IMR-90 (cell line): ENCODE data around the gene POU3F2. TPM values are rescaled to one million over a fixed set of nuclear protein-coding genes. Genes with fewer than 3 reads are reported as not detected.

Experiments used
- ATAC-seq: fragments of 200-7000 bp; cut with Tn5 transposase; 2 replicates; pipeline ENCODE4 v1.9.1; 2020; ENCODE audit warnings: low read depth, mild to moderate bottlenecking, moderate library complexity
- BruUV-seq: library from RNA; stranded (reverse); fragments of 400-500 nt; replicated peaks from 2 replicates; lab custom pipeline; 2021; lab: Mats Ljungman, UMichigan
- CTCF ChIA-PET: fragments of 300-600 bp; formaldehyde crosslinking; extraction: SDS; loops from one replicate; lab custom pipeline; 2021; ENCODE audit warnings: antibody characterized with exemption; lab: Yijun Ruan, JAX
- POLR2A ChIA-PET: fragments of 300-600 bp; sonication (Branson Sonifier 250); formaldehyde crosslinking; loops from one replicate; lab custom pipeline; 2022; ENCODE audit warnings: antibody characterized with exemption; ENCODE audit not compliant: unreplicated experiment; lab: Charles Lee
- DNase-seq: peaks from one replicate; pipeline ENCODE4 v3.0.0; 2013
- H2AFZ ChIP-seq: replicated peaks from 2 replicates; pipeline ENCODE3; 2013; ENCODE audit warnings: low read length, mild to moderate bottlenecking; ENCODE audit not compliant: poor library complexity
- H2AK5ac ChIP-seq: 2 replicates; pipeline ENCODE4 v1.6.1; 2013; ENCODE audit warnings: low read depth, low read length, inconsistent platforms
- H2AK9ac ChIP-seq: replicated peaks from 2 replicates; pipeline ENCODE3; 2013; ENCODE audit warnings: mild to moderate bottlenecking, low read depth, low read length, moderate library complexity; ENCODE audit not compliant: poor library complexity
- H2BK120ac ChIP-seq: 2 replicates; pipeline ENCODE4 v1.6.1; 2013; ENCODE audit warnings: low read depth, low read length, inconsistent platforms
- H2BK15ac ChIP-seq: 3 replicates; pipeline ENCODE4 v1.6.1; 2013; ENCODE audit warnings: low read depth, low read length, inconsistent platforms
- H2BK20ac ChIP-seq: 2 replicates; pipeline ENCODE4 v1.6.1; 2013; ENCODE audit warnings: low read depth, mild to moderate bottlenecking, inconsistent platforms, low read length, moderate library complexity
- H2BK5ac ChIP-seq: 2 replicates; pipeline ENCODE4 v1.6.1; 2013; ENCODE audit warnings: mild to moderate bottlenecking, low read depth, low read length, inconsistent platforms; ENCODE audit not compliant: poor library complexity, severe bottlenecking
- H3K14ac ChIP-seq: replicated peaks from 2 replicates; pipeline ENCODE4 v1.6.1; 2013; ENCODE audit warnings: low read depth, low read length, inconsistent platforms
- H3K18ac ChIP-seq: 2 replicates; pipeline ENCODE4 v1.6.1; 2013; ENCODE audit warnings: low read depth, low read length, control low read depth
- H3K23ac ChIP-seq: 2 replicates; pipeline ENCODE4 v1.6.1; 2013; ENCODE audit warnings: low read depth, low read length, inconsistent platforms
- H3K27ac ChIP-seq: 2 replicates; pipeline ENCODE4 v1.5.1; 2013; ENCODE audit warnings: mild to moderate bottlenecking, control low read depth, low read length; ENCODE audit not compliant: insufficient read depth
- H3K27me3 ChIP-seq: 2 replicates; pipeline ENCODE4 v1.6.1; 2013; ENCODE audit warnings: low read length; ENCODE audit not compliant: control insufficient read depth, insufficient read depth
- H3K36me3 ChIP-seq: 2 replicates; pipeline ENCODE4 v1.6.1; 2013; ENCODE audit warnings: low read length, mixed read lengths; ENCODE audit not compliant: control insufficient read depth, insufficient read depth
- H3K4ac ChIP-seq: 2 replicates; pipeline ENCODE4 v1.6.1; 2013; ENCODE audit warnings: low read depth, low read length, inconsistent platforms
- H3K4me1 ChIP-seq: 2 replicates; pipeline ENCODE4 v1.6.1; 2013; ENCODE audit warnings: low read length, mixed read lengths; ENCODE audit not compliant: control insufficient read depth, insufficient read depth
- H3K4me2 ChIP-seq: 2 replicates; pipeline ENCODE4 v1.6.1; 2013; ENCODE audit warnings: low read depth, mild to moderate bottlenecking, control low read depth, low read length, moderate library complexity
- H3K4me3 ChIP-seq: 2 replicates; pipeline ENCODE4 v1.5.1; 2013; ENCODE audit warnings: low read depth, mild to moderate bottlenecking, control low read depth, low read length, moderate library complexity; ENCODE audit not compliant: insufficient read depth
- H3K56ac ChIP-seq: 2 replicates; pipeline ENCODE4 v1.6.1; 2013; ENCODE audit warnings: low read length, inconsistent platforms; ENCODE audit not compliant: insufficient read depth; ENCODE audit errors: extremely low read depth
- H3K79me1 ChIP-seq, 2 experiments: 2 replicates each; pipeline ENCODE4 v1.6.1; 2013; ENCODE audit warnings: low read length in 2 of 2, inconsistent platforms in 1 of 2, low read depth in 1 of 2
- H3K9ac ChIP-seq: 2 replicates; pipeline ENCODE4 v1.6.1; 2013; ENCODE audit warnings: low read depth, low read length, control low read depth
- H3K9me1 ChIP-seq: 2 replicates; pipeline ENCODE4 v1.6.1; 2013; ENCODE audit warnings: low read length, inconsistent platforms; ENCODE audit not compliant: insufficient read depth
- H3K9me3 ChIP-seq: 2 replicates; pipeline ENCODE4 v1.6.1; 2013; ENCODE audit warnings: low read length; ENCODE audit not compliant: control insufficient read depth, insufficient read depth
- H4K20me1 ChIP-seq: 2 replicates; pipeline ENCODE4 v1.6.1; 2013; ENCODE audit warnings: low read length, inconsistent platforms; ENCODE audit not compliant: insufficient read depth
- H4K5ac ChIP-seq: 2 replicates; pipeline ENCODE4 v1.6.1; 2013; ENCODE audit warnings: mild to moderate bottlenecking, low read depth, low read length, control low read depth
- H4K8ac ChIP-seq, 2 experiments: 2 replicates each; pipeline ENCODE4 v1.6.1; 2013; ENCODE audit warnings: low read depth in 2 of 2, low read length in 2 of 2, control low read depth in 1 of 2, inconsistent platforms in 1 of 2
- H4K91ac ChIP-seq: 2 replicates; pipeline ENCODE4 v1.6.1; 2013; ENCODE audit warnings: low read depth, low read length, inconsistent platforms; ENCODE audit not compliant: insufficient read depth
- BHLHE40 ChIP-seq: fragments of 150-350 bp; IDR thresholded peaks from 2 replicates; pipeline ENCODE4 v1.6.1; 2016; ENCODE audit warnings: mild to moderate bottlenecking, low read depth, low read length
- CEBPB ChIP-seq: IDR thresholded peaks from 2 replicates; pipeline ENCODE4 v1.6.1; 2012; ENCODE audit warnings: low read depth, low read length, improper control_type of control experiment
- CHD1 ChIP-seq: IDR thresholded peaks from 2 replicates; pipeline ENCODE4 v1.6.1; 2012; ENCODE audit warnings: low read depth, low read length, improper control_type of control experiment
- CTCF ChIP-seq: conservative IDR thresholded peaks from 2 replicates; pipeline ENCODE4 v1.5.1; 2012; ENCODE audit warnings: mild to moderate bottlenecking, low read depth, low read length, improper control_type of control experiment
- FOS ChIP-seq: fragments of 150-350 bp; IDR thresholded peaks from 2 replicates; pipeline ENCODE4 v1.6.1; 2016; ENCODE audit warnings: low read depth, low read length
- MAFK ChIP-seq: IDR thresholded peaks from 2 replicates; pipeline ENCODE4 v1.6.1; 2012; ENCODE audit warnings: low read depth, low read length, improper control_type of control experiment
- MAZ ChIP-seq: IDR thresholded peaks from 2 replicates; pipeline ENCODE4 v1.6.1; 2012; ENCODE audit warnings: low read depth, mild to moderate bottlenecking, low read length, improper control_type of control experiment, moderate library complexity, borderline replicate concordance
- MXI1 ChIP-seq: IDR thresholded peaks from 2 replicates; pipeline ENCODE4 v1.6.1; 2012; ENCODE audit warnings: low read depth, mild to moderate bottlenecking, low read length, moderate library complexity, borderline replicate concordance
- NFE2L2 ChIP-seq: fragments of 150-350 bp; IDR thresholded peaks from 2 replicates; pipeline ENCODE4 v1.6.1; 2016; ENCODE audit warnings: low read depth, mild to moderate bottlenecking, low read length
- POLR2A ChIP-seq: IDR thresholded peaks from 2 replicates; pipeline ENCODE4 v1.6.1; 2012; ENCODE audit warnings: mild to moderate bottlenecking, low read depth, low read length
- RAD21 ChIP-seq: IDR thresholded peaks from 2 replicates; pipeline ENCODE4 v1.6.1; 2012; ENCODE audit warnings: low read length, improper control_type of control experiment
- RCOR1 ChIP-seq: IDR thresholded peaks from 2 replicates; pipeline ENCODE4 v1.6.1; 2012; ENCODE audit warnings: mild to moderate bottlenecking, low read length, improper control_type of control experiment; ENCODE audit not compliant: insufficient replicate concordance
- RFX5 ChIP-seq: IDR thresholded peaks from 2 replicates; pipeline ENCODE4 v1.8.0; 2012; ENCODE audit warnings: low read depth, mild to moderate bottlenecking, low read length, moderate library complexity
- SMC3 ChIP-seq: fragments of 150-350 bp; IDR thresholded peaks from 2 replicates; pipeline ENCODE4 v1.6.1; 2016; ENCODE audit warnings: low read depth, mild to moderate bottlenecking, antibody characterized with exemption, low read length, moderate library complexity
- WGBS, 2 experiments: methylation state at CpG; one replicate each; pipeline versions ENCODE4 v1.1.5 to v1.1.7; 2013; ENCODE audit warnings: missing lambda C conversion rate in 2 of 2; ENCODE audit not compliant: insufficient read length in 1 of 2; ENCODE audit errors: extremely low coverage in 2 of 2; 5-methylcytosine and 5-hydroxymethylcytosine counted together
- dilution Hi-C: fragments of 300-500 bp; cut with HindIII; formaldehyde crosslinking; loops from one replicate; pipeline ENCODE4 v1.14.3; 2018; ENCODE audit warnings: low sequenced_read_pairs; ENCODE audit not compliant: unreplicated experiment
- in situ Hi-C: fragments of 300-500 bp; cut with MboI; formaldehyde crosslinking; loops from 3 replicates; pipeline ENCODE4 v1.14.3; 2019; ENCODE audit warnings: low sequenced_read_pairs, inconsistent platforms, mixed read lengths
- intact Hi-C: fragments of 100-400 bp; cut with micrococcal nuclease; formaldehyde crosslinking; loops from 2 replicates; pipeline ENCODE4 v1.10.0; 2022
- polyA plus RNA-seq, 3 experiments: library from polyadenylated mRNA; depleted of rRNA; stranded (reverse); fragments of >200 nt; gene quantifications; 2 replicates each; pipeline ENCODE4 v1.2.3, GENCODE V29; 2012; ENCODE audit warnings: low replicate concordance in 1 of 3
- total RNA-seq: library from RNA; depleted of rRNA; stranded (reverse); fragments of >200 nt; gene quantifications from 2 replicates; pipeline ENCODE4 v1.2.3, GENCODE V29; 2012
- TF ChIP-seq, protein P1 (sequence below): fragments of 150-350 bp; IDR thresholded peaks from 2 replicates; pipeline ENCODE4 v1.6.1; 2017; ENCODE audit warnings: mild to moderate bottlenecking, antibody characterized with exemption, low read length, low read depth
- TF ChIP-seq, protein P2 (sequence below): fragments of 150-350 bp; IDR thresholded peaks from 2 replicates; pipeline ENCODE4 v1.6.1; 2016; ENCODE audit warnings: low read depth, mild to moderate bottlenecking, low read length, moderate library complexity, borderline replicate concordance

The POU3F2 gene
- total and polyA plus RNA-seq, 2 of the 4 experiments (the other 2 are of a cell fraction) = not detected

DNA sequence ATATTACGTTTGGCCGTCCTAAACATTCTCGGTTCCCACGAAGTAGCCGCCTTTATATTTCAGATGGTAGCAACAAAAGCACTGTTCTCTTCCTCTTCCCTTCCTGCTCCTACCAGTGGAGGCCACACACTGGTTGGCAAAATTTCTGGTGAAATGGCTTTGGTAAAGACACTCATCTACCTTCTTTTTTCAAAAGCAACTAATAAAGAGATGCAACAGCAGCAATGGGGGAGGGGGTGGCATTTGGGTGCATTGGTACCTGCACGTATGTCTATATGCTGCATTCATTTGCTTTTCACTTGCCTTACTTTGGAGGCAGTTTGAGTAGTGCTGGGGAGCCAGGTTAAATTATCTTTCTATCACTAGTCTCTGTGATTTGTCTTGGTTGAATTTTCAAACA lies 6.0 kb downstream of the POU3F2 start:
- Histone ChIP-seq H4K8ac (no peak overlapping the region), H2BK15ac (no peak overlapping the region), H2AFZ (no peak overlapping the region), H3K4me3 (no peak overlapping the region), H3K18ac (no peak overlapping the region), H3K4me1 (peaks cover 2% of the 10 kb centered on the region; the same call in 1 of the 2 replicates), H3K4me2 (no peak overlapping the region), H2BK20ac (no peak overlapping the region), H3K9me1 (no peaks in the 10 kb centered on the region), H3K23ac (no peak overlapping the region), H2AK9ac (no peak overlapping the region), H3K9ac (no peak overlapping the region), H3K27me3 (peaks cover 85% of the 10 kb centered on the region), H4K5ac (no peak overlapping the region), H3K56ac (no peak overlapping the region), H2BK5ac (no peak overlapping the region), H3K79me1 (no peaks in the 10 kb centered on the region), H3K14ac (no peak overlapping the region), H3K36me3 (no peaks in the 10 kb centered on the region), H3K9me3 (peaks cover 3% of the 10 kb centered on the region; the same call in 1 of the 2 replicates), H2AK5ac (no peak overlapping the region), H4K20me1 (no peaks in the 10 kb centered on the region; the same call in 1 of the 2 replicates), H2BK120ac (no peak overlapping the region), H3K4ac (no peak overlapping the region), H3K27ac (no peak overlapping the region), H4K91ac (no peak overlapping the region)
- WGBS, 2 experiments = no CpG with 5 or more reads among the region's 6 CpGs
- ChIA-PET POLR2A (no interaction called here), CTCF (no interaction called here)
- DNase-seq (no peak), ATAC-seq (no peak)
- TF ChIP-seq FOS = no peak
- no peak for TF ChIP-seq NFE2L2
- no peak for TF ChIP-seq CEBPB
- TF ChIP-seq, protein P1, sequence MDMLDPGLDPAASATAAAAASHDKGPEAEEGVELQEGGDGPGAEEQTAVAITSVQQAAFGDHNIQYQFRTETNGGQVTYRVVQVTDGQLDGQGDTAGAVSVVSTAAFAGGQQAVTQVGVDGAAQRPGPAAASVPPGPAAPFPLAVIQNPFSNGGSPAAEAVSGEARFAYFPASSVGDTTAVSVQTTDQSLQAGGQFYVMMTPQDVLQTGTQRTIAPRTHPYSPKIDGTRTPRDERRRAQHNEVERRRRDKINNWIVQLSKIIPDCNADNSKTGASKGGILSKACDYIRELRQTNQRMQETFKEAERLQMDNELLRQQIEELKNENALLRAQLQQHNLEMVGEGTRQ = no peak
- TF ChIP-seq BHLHE40 = no peak
- TF ChIP-seq CHD1 = no peak
- no peak for TF ChIP-seq MXI1
- TF ChIP-seq POLR2A = no peak
- TF ChIP-seq, protein P2, sequence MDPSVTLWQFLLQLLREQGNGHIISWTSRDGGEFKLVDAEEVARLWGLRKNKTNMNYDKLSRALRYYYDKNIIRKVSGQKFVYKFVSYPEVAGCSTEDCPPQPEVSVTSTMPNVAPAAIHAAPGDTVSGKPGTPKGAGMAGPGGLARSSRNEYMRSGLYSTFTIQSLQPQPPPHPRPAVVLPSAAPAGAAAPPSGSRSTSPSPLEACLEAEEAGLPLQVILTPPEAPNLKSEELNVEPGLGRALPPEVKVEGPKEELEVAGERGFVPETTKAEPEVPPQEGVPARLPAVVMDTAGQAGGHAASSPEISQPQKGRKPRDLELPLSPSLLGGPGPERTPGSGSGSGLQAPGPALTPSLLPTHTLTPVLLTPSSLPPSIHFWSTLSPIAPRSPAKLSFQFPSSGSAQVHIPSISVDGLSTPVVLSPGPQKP = no peak
- no peak for TF ChIP-seq MAFK
- no peak for TF ChIP-seq MAZ
- TF ChIP-seq RFX5 = no peak
- no peak for TF ChIP-seq RCOR1
- no peak for TF ChIP-seq SMC3
- no peak for TF ChIP-seq RAD21
- no peak for TF ChIP-seq CTCF
- dilution Hi-C loops (no loop called here), intact Hi-C loops (no loop called here), in situ Hi-C loops (loop anchor here (10.0 kb wide), 1 partner anchor 1346 kb away; no protein-coding TSS in a partner anchor)
- no TSS peak for BruUV-seq
